ENCODE data around the gene ENTPD1.

ENTPD1 gene

DNA sequence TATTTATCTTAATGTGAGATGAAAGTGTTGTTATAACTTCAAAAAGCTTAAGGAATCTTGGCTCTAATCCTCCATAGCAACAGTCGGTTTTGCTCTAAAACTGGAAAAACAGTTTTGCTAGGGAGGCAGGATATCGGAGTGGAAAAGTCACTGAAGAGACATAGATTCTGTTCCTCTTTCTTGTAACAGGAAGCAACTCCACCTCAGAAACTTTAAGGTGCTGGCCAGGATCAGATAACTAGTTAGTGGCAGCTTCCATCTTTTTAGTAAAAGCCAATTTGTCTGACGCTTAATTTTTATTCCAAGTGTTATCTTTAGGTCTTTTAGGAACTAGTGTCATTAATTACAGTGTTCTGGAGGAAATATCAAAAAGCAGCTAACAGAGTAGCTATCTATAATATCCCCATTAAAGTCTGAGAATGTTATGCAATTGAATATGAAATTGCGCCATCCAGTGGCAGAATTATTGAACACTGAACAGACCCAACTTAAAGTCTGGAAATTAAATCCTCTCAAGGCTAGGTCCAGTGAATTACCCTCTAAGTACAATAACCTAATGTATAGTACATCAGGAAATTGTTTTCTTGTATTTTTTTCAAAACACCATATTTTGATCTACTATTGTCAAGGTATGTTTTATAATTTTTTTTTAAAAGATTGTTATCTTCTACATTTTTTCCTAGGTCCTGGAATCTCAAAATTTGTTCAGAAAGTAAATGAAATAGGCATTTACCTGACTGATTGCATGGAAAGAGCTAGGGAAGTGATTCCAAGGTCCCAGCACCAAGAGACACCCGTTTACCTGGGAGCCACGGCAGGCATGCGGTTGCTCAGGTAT, 85.9 kb downstream of the ENTPD1 start:
- no peak overlapping the region for H3K9ac ChIP-seq (ENCODE audit: low read length in 2 of 2)
- no peak overlapping the region for H3K27ac ChIP-seq (ENCODE audit: low read length)

DNA sequence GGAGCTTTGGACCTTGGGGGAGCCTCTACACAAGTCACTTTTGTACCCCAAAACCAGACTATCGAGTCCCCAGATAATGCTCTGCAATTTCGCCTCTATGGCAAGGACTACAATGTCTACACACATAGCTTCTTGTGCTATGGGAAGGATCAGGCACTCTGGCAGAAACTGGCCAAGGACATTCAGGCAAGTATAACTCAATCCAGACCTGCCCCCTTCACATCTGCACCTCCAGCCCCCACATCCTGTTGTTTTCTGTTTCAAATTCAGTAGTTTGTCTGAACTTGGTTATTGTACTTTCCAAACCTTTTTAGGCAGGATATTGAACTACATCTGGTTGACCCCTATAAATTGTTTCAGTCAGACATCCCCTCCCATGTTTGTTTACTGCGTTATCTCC, 89.4 kb downstream of the ENTPD1 start:
- no peak overlapping the region for H3K9ac ChIP-seq (ENCODE audit: low read length in 2 of 2)
- no peaks in the 10 kb centered on the region for H3K27me3 ChIP-seq (ENCODE audit: control insufficient read depth in 1 of 2, insufficient read depth in 2 of 2, low read length in 2 of 2)
- H3K4me3 ChIP-seq (ENCODE audit: low read length in 2 of 2) = no peak overlapping the region
- no peak overlapping the region for H3K27ac ChIP-seq (ENCODE audit: low read length)
- H3K9me3 ChIP-seq (ENCODE audit: control insufficient read depth in 2 of 2, low read length in 2 of 2) = no peaks in the 10 kb centered on the region
- H3K36me3 ChIP-seq (ENCODE audit: control insufficient read depth in 2 of 2, insufficient read depth in 2 of 2, low read length in 2 of 2) = peaks cover 13 to 33% of the 10 kb centered on the region in 2 donors
- no peaks in the 10 kb centered on the region for H3K4me1 ChIP-seq (ENCODE audit: control insufficient read depth, insufficient read depth, low read length)

More for the DNA sequence above, 85.9 kb downstream of the ENTPD1 start:
- Histone ChIP-seq H3K27me3 (ENCODE audit: control insufficient read depth in 1 of 2, insufficient read depth in 2 of 2, low read length in 2 of 2) (no peaks in the 10 kb centered on the region), H3K36me3 (ENCODE audit: control insufficient read depth in 2 of 2, insufficient read depth in 2 of 2, low read length in 2 of 2) (peaks cover 7 to 20% of the 10 kb centered on the region in 2 donors), H3K4me1 (ENCODE audit: control insufficient read depth, insufficient read depth, low read length) (peaks cover 8% of the 10 kb centered on the region), H3K4me3 (ENCODE audit: low read length in 2 of 2) (no peak overlapping the region), H3K9me3 (ENCODE audit: control insufficient read depth in 2 of 2, low read length in 2 of 2) (no peaks in the 10 kb centered on the region)

DNA sequence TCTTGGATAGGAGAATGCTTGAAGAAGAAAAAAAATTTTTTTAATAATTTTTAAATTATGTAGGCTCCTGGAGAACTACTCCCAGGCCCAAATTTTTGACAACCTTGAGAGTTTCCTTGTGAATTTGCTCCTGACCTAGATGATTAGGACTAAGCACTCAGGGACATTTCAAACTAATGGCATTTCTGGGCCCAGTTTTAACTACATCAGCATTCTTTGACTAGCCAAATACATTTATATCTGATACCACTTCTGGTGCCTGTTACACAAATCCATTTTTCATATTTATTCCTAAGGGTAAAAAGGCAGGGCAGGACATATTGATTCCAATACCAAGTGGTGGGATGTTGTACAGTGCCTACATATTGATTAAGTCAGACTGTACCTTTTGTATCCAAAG, 91.0 kb downstream of the ENTPD1 start:
- Histone ChIP-seq H3K27ac (ENCODE audit: low read length) (no peak overlapping the region), H3K4me1 (ENCODE audit: control insufficient read depth, insufficient read depth, low read length) (no peaks in the 10 kb centered on the region), H3K4me3 (ENCODE audit: low read length in 2 of 2) (no peak overlapping the region), H3K36me3 (ENCODE audit: control insufficient read depth in 2 of 2, insufficient read depth in 2 of 2, low read length in 2 of 2) (peaks cover 13 to 33% of the 10 kb centered on the region in 2 donors), H3K9ac (ENCODE audit: low read length in 2 of 2) (no peak overlapping the region), H3K9me3 (ENCODE audit: control insufficient read depth in 2 of 2, low read length in 2 of 2) (no peaks in the 10 kb centered on the region), H3K27me3 (ENCODE audit: control insufficient read depth in 1 of 2, insufficient read depth in 2 of 2, low read length in 2 of 2) (no peaks in the 10 kb centered on the region)

DNA sequence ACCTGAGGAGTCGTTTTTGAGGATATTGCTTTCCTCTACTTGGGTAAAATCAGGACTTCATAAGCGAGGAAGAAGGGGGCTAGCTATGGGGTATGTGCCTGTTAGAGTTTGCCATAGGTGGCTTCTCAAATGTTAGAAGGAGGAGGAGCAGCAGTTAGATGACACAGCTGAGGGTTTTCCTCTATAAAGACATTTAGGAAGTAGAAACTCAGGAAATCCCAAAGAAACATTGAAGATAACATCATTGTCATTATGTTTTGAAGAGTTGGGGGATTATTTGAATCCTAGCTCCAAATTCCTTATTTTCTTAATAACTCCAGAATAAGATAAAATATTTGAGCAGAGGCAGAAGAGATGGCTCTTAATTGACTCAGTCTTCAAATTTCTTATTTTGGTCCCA, 92.9 kb downstream of the ENTPD1 start:
- no peaks in the 10 kb centered on the region for H3K27me3 ChIP-seq (ENCODE audit: control insufficient read depth in 1 of 2, insufficient read depth in 2 of 2, low read length in 2 of 2)
- no peaks in the 10 kb centered on the region for H3K9me3 ChIP-seq (ENCODE audit: control insufficient read depth in 2 of 2, low read length in 2 of 2)
- H3K36me3 ChIP-seq (ENCODE audit: control insufficient read depth in 2 of 2, insufficient read depth in 2 of 2, low read length in 2 of 2) = peaks cover 13 to 27% of the 10 kb centered on the region in 2 donors
- H3K4me3 ChIP-seq (ENCODE audit: low read length in 2 of 2) = no peak overlapping the region
- no peak overlapping the region for H3K9ac ChIP-seq (ENCODE audit: low read length in 2 of 2)
- no peaks in the 10 kb centered on the region for H3K4me1 ChIP-seq (ENCODE audit: control insufficient read depth, insufficient read depth, low read length)
- no peak overlapping the region for H3K27ac ChIP-seq (ENCODE audit: low read length)

DNA sequence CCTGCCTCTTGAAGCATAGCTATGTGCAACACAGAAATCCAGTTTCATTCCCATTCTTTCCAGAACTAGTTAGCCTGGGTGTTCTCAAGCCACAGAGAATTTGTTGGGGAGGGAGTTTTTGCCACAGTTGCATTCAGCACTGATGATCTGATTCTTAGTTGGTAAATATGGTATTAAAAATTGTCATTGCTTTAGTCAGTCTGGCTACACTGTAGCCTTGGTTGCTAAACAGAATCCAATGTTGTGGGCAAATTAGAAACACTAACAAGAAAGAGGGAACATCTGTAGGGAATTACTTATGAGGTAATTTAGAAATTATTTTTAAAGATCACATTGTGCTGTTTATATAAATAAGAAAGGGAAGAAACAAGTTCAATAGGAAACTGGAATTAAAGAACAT, 94.8 kb downstream of the ENTPD1 start:
- Histone ChIP-seq H3K9ac (ENCODE audit: low read length in 2 of 2) (no peak overlapping the region), H3K9me3 (ENCODE audit: control insufficient read depth in 2 of 2, low read length in 2 of 2) (no peaks in the 10 kb centered on the region), H3K36me3 (ENCODE audit: control insufficient read depth in 2 of 2, insufficient read depth in 2 of 2, low read length in 2 of 2) (peaks cover 6 to 14% of the 10 kb centered on the region in 2 donors), H3K27ac (ENCODE audit: low read length) (no peak overlapping the region), H3K4me3 (ENCODE audit: low read length in 2 of 2) (no peak overlapping the region), H3K4me1 (ENCODE audit: control insufficient read depth, insufficient read depth, low read length) (no peaks in the 10 kb centered on the region), H3K27me3 (ENCODE audit: control insufficient read depth in 1 of 2, insufficient read depth in 2 of 2, low read length in 2 of 2) (no peaks in the 10 kb centered on the region)

DNA sequence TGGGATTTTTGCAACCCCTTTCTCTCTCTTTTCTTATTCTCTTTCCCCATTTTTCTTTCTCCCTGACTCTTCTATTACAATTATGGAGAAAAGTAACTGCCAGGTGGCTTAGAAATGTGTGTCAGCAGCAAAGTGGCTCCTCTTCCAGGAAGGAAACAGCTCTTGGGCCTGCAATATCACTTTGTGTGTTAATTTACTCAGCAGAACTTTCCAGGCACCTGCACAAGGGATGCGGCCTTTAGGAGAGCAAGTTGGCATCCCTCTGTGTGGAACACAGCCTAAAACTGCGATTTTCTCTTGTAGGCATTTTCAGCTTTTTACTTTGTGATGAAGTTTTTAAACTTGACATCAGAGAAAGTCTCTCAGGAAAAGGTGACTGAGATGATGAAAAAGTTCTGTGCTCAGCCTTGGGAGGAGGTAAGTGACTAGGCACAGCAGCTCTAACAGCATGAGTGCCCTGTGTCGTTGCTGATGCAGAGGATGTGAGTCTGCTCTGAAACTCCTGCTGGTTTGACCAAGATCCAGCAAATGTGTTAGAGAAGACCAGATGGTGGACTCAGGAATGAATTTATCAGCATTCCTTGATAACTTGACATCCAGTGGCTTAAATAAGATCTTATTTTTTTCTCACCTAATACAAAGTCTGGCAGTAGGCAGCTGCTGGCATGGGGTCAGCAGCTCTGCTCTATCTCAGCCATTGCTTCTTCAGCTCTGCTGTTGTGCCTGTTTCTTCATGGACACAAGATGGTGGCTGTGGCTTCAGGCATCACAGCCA, 104.4 kb downstream of the ENTPD1 start:
- Histone ChIP-seq H3K27me3 (ENCODE audit: control insufficient read depth in 1 of 2, insufficient read depth in 2 of 2, low read length in 2 of 2) (no peaks in the 10 kb centered on the region), H3K4me3 (ENCODE audit: low read length in 2 of 2) (no peak overlapping the region), H3K36me3 (ENCODE audit: control insufficient read depth in 2 of 2, insufficient read depth in 2 of 2, low read length in 2 of 2) (peaks cover 3 to 9% of the 10 kb centered on the region in 2 donors), H3K9ac (ENCODE audit: low read length in 2 of 2) (no peak overlapping the region), H3K9me3 (ENCODE audit: control insufficient read depth in 2 of 2, low read length in 2 of 2) (no peaks in the 10 kb centered on the region), H3K4me1 (ENCODE audit: control insufficient read depth, insufficient read depth, low read length) (peaks cover 15% of the 10 kb centered on the region), H3K27ac (ENCODE audit: low read length) (peak overlapping the region; percentile 58)

DNA sequence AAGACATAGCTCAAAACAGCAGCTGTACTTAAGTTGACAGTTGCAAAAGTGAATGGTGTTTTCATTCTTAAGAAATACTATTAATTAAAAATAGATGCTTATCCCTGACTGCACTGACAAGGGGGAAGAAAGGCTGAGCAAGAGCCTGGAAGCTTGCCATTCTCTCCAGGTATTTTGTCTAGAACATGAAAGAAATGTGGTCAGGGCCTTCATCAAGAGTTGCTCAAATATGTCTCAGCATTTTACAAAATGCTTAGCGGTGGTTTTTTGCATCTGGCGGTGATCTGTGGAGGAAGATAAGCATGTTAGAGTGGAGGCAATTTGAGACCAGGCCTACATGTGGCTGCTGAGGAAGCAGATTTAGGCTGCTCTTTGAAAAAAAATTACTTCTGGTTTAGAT, 105.4 kb downstream of the ENTPD1 start:
- H3K27me3 ChIP-seq (ENCODE audit: control insufficient read depth in 1 of 2, insufficient read depth in 2 of 2, low read length in 2 of 2) = no peaks in the 10 kb centered on the region
- H3K9ac ChIP-seq (ENCODE audit: low read length in 2 of 2) = no peak overlapping the region
- no peaks in the 10 kb centered on the region for H3K9me3 ChIP-seq (ENCODE audit: control insufficient read depth in 2 of 2, low read length in 2 of 2)
- H3K36me3 ChIP-seq (ENCODE audit: control insufficient read depth in 2 of 2, insufficient read depth in 2 of 2, low read length in 2 of 2) = peaks cover 3 to 13% of the 10 kb centered on the region in 2 donors
- H3K4me3 ChIP-seq (ENCODE audit: low read length in 2 of 2) = no peak overlapping the region
- peaks cover 15% of the 10 kb centered on the region for H3K4me1 ChIP-seq (ENCODE audit: control insufficient read depth, insufficient read depth, low read length)
- H3K27ac ChIP-seq (ENCODE audit: low read length) = no peak overlapping the region

DNA sequence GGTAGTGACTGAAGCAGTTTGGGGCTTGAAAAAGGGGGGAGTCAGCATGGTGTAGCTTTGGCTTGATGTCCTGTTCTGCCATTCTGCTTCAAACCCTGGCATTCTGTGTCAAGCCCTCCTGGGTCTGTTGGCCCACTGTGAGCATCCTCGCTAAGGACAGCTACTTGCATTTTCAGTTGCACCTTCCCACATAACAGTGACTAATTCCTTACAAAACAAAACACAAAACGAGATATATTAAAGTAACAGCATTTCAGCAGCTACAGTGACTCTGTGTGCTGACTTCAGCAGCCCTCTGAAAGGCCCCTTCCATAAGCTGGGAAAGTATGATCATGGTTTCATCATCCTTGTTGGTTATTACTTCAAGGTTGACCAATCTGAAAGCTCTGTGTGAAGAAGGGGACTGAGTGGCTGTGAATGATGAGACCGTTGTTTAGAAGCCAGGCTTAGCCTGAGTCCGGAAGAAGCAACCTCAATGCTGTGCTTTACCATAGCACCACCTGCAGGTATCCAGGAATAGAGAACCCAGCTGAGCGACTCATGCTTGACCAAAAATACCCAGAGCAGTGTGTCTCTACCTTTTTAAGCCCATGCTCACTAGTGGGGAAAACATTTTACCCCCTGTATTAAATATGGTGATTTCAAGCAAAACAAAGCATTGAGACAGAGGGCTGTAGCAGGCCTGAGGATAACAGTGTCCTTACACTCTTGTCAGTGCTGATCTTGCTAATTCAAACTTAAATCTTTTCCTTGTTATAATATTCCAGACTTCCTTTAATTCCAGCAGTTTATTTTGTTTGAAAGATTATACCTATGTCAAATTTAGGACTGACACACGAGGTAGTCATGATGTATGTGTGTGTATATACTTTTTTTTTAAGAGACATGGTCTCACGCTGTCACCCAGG, 109.2 kb downstream of the ENTPD1 start:
- no peaks in the 10 kb centered on the region for H3K9me3 ChIP-seq (ENCODE audit: control insufficient read depth in 2 of 2, low read length in 2 of 2)
- peaks cover 14% of the 10 kb centered on the region for H3K4me1 ChIP-seq (ENCODE audit: control insufficient read depth, insufficient read depth, low read length)
- no peak overlapping the region for H3K9ac ChIP-seq (ENCODE audit: low read length in 2 of 2)
- H3K4me3 ChIP-seq (ENCODE audit: low read length in 2 of 2) = no peak overlapping the region
- H3K36me3 ChIP-seq (ENCODE audit: control insufficient read depth in 2 of 2, insufficient read depth in 2 of 2, low read length in 2 of 2) = peaks cover 11 to 22% of the 10 kb centered on the region in 2 donors
- H3K27me3 ChIP-seq (ENCODE audit: control insufficient read depth in 1 of 2, insufficient read depth in 2 of 2, low read length in 2 of 2) = no peaks in the 10 kb centered on the region
- H3K27ac ChIP-seq (ENCODE audit: low read length) = peak overlapping the region; percentile 37

DNA sequence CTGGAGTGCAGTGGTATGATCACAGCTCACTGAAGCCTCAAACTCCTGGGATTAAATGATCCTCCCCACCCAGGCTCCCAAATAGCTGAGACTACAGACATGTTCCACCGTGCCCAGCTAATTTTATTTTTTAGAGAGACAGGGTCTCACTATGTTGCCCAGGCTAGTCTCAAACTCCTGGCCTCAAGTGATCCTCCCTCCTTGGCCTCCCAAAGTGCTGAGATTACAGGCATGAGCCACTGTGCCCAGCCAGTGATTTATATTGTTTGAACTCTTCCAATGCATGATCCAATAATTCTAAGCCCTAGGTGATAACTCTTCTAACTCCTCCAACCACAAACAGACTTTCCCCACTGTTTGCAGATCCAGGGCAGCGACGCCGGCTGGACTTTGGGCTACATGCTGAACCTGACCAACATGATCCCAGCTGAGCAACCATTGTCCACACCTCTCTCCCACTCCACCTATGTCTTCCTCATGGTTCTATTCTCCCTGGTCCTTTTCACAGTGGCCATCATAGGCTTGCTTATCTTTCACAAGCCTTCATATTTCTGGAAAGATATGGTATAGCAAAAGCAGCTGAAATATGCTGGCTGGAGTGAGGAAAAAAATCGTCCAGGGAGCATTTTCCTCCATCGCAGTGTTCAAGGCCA, 110.0 kb downstream of the ENTPD1 start:
- H3K4me3 ChIP-seq (ENCODE audit: low read length in 2 of 2) = no peak overlapping the region

DNA sequence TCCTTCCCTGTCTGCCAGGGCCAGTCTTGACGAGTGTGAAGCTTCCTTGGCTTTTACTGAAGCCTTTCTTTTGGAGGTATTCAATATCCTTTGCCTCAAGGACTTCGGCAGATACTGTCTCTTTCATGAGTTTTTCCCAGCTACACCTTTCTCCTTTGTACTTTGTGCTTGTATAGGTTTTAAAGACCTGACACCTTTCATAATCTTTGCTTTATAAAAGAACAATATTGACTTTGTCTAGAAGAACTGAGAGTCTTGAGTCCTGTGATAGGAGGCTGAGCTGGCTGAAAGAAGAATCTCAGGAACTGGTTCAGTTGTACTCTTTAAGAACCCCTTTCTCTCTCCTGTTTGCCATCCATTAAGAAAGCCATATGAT, 110.5 kb downstream of the ENTPD1 start:
- H3K27me3 ChIP-seq (ENCODE audit: control insufficient read depth in 1 of 2, insufficient read depth in 2 of 2, low read length in 2 of 2) = no peaks in the 10 kb centered on the region
- H3K9me3 ChIP-seq (ENCODE audit: control insufficient read depth in 2 of 2, low read length in 2 of 2) = no peaks in the 10 kb centered on the region
- H3K9ac ChIP-seq (ENCODE audit: low read length in 2 of 2) = no peak overlapping the region
- peaks cover 11 to 23% of the 10 kb centered on the region in 2 donors for H3K36me3 ChIP-seq (ENCODE audit: control insufficient read depth in 2 of 2, insufficient read depth in 2 of 2, low read length in 2 of 2)
- H3K4me1 ChIP-seq (ENCODE audit: control insufficient read depth, insufficient read depth, low read length) = peaks cover 6% of the 10 kb centered on the region
- H3K27ac ChIP-seq (ENCODE audit: low read length) = no peak overlapping the region
- H3K4me3 ChIP-seq (ENCODE audit: low read length in 2 of 2) = no peak overlapping the region

More for the DNA sequence above, 110.0 kb downstream of the ENTPD1 start:
- H3K9me3 ChIP-seq (ENCODE audit: control insufficient read depth in 2 of 2, low read length in 2 of 2) = no peaks in the 10 kb centered on the region
- H3K27ac ChIP-seq (ENCODE audit: low read length) = no peak overlapping the region
- H3K4me1 ChIP-seq (ENCODE audit: control insufficient read depth, insufficient read depth, low read length) = peaks cover 7% of the 10 kb centered on the region
- H3K36me3 ChIP-seq (ENCODE audit: control insufficient read depth in 2 of 2, insufficient read depth in 2 of 2, low read length in 2 of 2) = peaks cover 11 to 24% of the 10 kb centered on the region in 2 donors
- no peaks in the 10 kb centered on the region for H3K27me3 ChIP-seq (ENCODE audit: control insufficient read depth in 1 of 2, insufficient read depth in 2 of 2, low read length in 2 of 2)
- no peak overlapping the region for H3K9ac ChIP-seq (ENCODE audit: low read length in 2 of 2)

Measured in stomach smooth muscle (tissue), 2 donors.